NT2/D1 (cell line): ENCODE data around the gene SLC37A1.

Experiments
- DNase-seq: peaks from one replicate; pipeline ENCODE4 v3.0.0-alpha.2; 2011; ENCODE audit warnings: low read depth, low spot score
- H3K27me3 ChIP-seq: 2 replicates; pipeline ENCODE4 v1.6.0; 2011; ENCODE audit warnings: mild to moderate bottlenecking; ENCODE audit not compliant: insufficient read length, insufficient read depth
- H3K36me3 ChIP-seq: 2 replicates; pipeline ENCODE4 v1.6.1; 2011; ENCODE audit warnings: mild to moderate bottlenecking, low read length, mixed read lengths; ENCODE audit not compliant: insufficient read depth, insufficient read length
- H3K4me1 ChIP-seq: 2 replicates; pipeline ENCODE4 v1.5.1; 2011; ENCODE audit not compliant: insufficient read depth, insufficient read length
- H3K4me3 ChIP-seq: 2 replicates; pipeline ENCODE4 v1.5.1; 2011; ENCODE audit warnings: low read depth; ENCODE audit not compliant: insufficient read length
- H3K9ac ChIP-seq: 2 replicates; pipeline ENCODE4 v1.6.0; 2011; ENCODE audit warnings: low read depth; ENCODE audit not compliant: insufficient read length
- H3K9me3 ChIP-seq: 2 replicates; pipeline ENCODE4 v1.5.1; 2011; ENCODE audit warnings: mild to moderate bottlenecking, low read length; ENCODE audit not compliant: insufficient read depth
- SUZ12 ChIP-seq: IDR thresholded peaks from 2 replicates; pipeline ENCODE4 v1.6.1; 2011; ENCODE audit not compliant: insufficient read length, insufficient read depth; ENCODE audit errors: extremely low read depth
- YY1 ChIP-seq: IDR thresholded peaks from 2 replicates; pipeline ENCODE4 v1.6.1; 2011; ENCODE audit not compliant: insufficient read length, insufficient read depth
- ZNF274 ChIP-seq: IDR thresholded peaks from 2 replicates; pipeline ENCODE4 v1.6.1; 2011; ENCODE audit warnings: mild to moderate bottlenecking, low read depth, low read length

Gene SLC37A1

DNA sequence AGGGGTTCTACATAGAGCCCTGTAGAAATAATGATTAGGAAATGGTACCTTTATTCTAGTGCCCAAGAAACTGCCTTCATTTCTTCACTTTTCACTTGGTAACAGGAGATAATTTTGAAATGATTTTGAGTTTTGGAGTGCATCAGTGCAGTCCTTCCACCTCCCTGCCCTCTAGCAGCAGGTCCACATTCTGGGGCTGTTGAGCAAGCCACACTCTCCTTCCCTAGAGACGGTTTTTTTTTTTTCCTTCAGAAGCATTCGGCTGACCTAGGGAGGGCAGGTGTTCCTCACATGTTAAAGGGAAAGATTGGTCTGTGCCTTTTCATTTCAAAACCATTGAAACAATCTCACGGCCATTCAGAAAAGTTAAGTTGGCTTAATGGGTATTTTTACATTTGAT lies 39.8 kb downstream of the SLC37A1 start:
- Histone ChIP-seq H3K27me3 (no peaks in the 10 kb centered on the region), H3K36me3 (no peaks in the 10 kb centered on the region), H3K4me3 (no peak overlapping the region), H3K9ac (no peak overlapping the region), H3K9me3 (peaks cover 12% of the 10 kb centered on the region; the same call in 1 of the 2 replicates), H3K4me1 (no peaks in the 10 kb centered on the region)
- TF ChIP-seq SUZ12: no peak
- no peak for TF ChIP-seq ZNF274
- no peak for TF ChIP-seq YY1
- no peak for DNase-seq

DNA sequence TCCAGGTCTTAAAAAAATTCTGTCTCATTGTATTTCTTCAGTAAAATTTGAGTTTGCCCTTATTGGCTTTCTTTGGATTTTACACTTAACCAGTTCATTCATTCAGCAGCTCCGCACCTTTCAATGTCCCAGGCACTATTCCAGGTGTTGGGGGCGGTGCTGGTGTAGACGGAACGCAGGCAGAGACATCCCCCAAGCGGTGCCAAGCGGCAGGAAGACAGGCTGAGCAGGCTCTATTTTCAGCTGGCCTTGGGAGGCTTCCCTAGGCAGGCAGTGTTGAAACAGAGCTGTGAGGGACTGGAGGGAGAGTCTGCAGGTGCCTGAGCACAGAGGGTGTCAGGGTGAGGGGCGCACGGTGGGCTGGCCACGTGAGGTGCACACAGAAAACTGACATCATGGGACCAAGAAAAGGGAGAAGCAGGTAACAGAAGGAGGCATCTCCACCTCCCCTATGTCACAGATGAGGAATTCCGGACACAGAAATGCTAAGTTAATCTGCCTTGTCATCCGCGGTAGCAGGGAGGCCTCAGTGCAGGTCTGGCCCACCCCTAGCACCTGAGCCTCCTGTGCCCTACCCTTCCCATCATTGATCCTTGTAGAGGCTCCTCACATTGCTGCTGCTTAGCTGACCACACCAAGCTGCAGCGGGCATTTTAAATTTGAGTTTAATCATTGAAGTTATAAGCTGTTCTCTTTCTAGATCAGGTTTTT lies 40.8 kb downstream of the SLC37A1 start:
- Histone ChIP-seq H3K4me1 (no peaks in the 10 kb centered on the region), H3K9me3 (peaks cover 12% of the 10 kb centered on the region; the same call in 1 of the 2 replicates), H3K9ac (no peak overlapping the region), H3K4me3 (no peak overlapping the region), H3K36me3 (peaks cover 2% of the 10 kb centered on the region), H3K27me3 (no peaks in the 10 kb centered on the region)
- no peak for DNase-seq
- no peak for TF ChIP-seq SUZ12
- TF ChIP-seq YY1: no peak
- TF ChIP-seq ZNF274: no peak

DNA sequence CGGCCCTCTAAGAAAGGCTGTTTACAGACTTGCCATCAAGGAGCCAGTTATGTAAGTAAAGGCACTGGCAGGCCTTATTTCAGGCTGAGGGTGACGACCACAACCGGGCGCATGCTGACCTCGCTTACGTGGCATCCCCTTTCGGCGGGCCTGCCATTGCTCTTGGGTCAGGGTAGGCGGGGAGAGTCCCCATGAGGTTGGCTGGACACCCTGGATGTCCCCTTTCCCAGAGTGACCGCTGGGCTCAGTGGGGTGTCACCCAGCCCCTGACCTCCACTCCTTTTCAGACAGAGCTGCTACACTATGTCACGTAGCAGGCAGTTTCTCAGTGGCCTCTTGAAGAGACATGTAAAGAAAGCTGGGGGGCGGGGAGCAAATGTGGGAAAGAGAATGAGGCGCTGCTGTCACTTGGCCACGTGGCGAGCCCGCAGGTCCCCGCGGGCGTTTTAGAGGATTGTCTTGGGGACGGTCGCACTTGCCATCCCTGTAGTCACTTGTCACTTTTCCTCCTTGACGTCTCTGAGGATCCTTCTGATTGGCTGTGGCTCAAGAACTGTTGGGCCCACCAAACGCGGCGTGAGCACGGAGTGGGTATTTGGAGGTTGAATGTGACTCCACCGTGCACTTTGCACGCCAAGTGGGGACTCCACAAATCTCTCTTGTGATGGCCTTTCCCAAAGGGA lies 42.2 kb downstream of the SLC37A1 start:
- Histone ChIP-seq H3K9ac (no peak overlapping the region), H3K9me3 (peaks cover 12% of the 10 kb centered on the region; the same call in 1 of the 2 replicates), H3K4me1 (no peaks in the 10 kb centered on the region), H3K36me3 (peaks cover 2% of the 10 kb centered on the region), H3K27me3 (no peaks in the 10 kb centered on the region), H3K4me3 (no peak overlapping the region)
- TF ChIP-seq YY1 (no peak), SUZ12 (no peak), ZNF274 (no peak)
- DNase-seq: no peak

DNA sequence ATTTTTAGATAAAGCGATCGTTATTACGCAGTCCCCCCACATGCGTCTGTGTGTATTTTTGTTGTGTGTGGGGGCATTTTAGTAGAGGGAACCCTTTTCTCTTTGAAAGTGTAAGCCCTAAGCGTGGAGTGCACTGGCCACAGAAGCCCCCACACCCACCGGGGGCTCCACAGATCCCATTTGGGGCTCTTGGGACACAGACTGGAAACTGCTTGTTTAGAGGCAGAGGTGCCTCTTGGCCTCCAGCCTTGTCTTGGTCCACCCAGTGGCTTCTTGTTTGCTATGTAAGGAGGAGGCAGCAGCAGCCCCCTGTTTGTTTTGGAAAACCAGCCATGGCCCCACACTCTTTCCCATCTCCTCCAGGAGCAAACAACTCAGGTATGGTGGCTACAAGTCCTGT lies 42.8 kb downstream of the SLC37A1 start:
- H3K9ac ChIP-seq: no peak overlapping the region
- no peaks in the 10 kb centered on the region for H3K4me1 ChIP-seq
- no peaks in the 10 kb centered on the region for H3K27me3 ChIP-seq
- DNase-seq: no peak
- H3K4me3 ChIP-seq: no peak overlapping the region
- peaks cover 7% of the 10 kb centered on the region; the same call in 1 of the 2 replicates for H3K9me3 ChIP-seq
- TF ChIP-seq ZNF274: no peak
- no peak for TF ChIP-seq YY1
- no peak for TF ChIP-seq SUZ12
- H3K36me3 ChIP-seq: peaks cover 2% of the 10 kb centered on the region

DNA sequence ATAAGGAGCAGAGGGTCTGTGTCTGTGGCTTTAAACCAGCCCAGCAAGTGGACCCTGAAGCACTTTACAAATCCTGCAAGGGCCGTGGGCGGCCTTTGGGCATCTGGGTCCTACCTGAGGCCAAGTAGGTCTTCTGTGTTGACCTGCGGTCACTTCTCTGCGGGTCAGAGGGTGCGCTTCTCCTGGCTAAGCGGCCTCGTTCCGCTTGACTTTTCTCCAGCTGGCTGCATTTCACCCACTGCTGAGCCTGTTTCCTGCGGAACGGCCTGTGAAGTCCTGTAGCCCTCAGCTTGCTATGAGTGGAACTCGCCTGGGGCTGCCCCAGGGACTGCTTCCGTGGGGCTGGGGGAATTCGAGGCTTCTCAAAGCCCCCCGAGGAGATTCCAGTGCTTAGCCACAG lies 43.3 kb downstream of the SLC37A1 start:
- Histone ChIP-seq H3K9me3 (0 out of 2 replicates have a peak, but pooled peaks cover 2% of the 10 kb centered on the region), H3K27me3 (no peaks in the 10 kb centered on the region), H3K4me1 (no peaks in the 10 kb centered on the region), H3K4me3 (no peak overlapping the region), H3K36me3 (peaks cover 6% of the 10 kb centered on the region), H3K9ac (no peak overlapping the region)
- no peak for DNase-seq
- no peak for TF ChIP-seq ZNF274

DNA sequence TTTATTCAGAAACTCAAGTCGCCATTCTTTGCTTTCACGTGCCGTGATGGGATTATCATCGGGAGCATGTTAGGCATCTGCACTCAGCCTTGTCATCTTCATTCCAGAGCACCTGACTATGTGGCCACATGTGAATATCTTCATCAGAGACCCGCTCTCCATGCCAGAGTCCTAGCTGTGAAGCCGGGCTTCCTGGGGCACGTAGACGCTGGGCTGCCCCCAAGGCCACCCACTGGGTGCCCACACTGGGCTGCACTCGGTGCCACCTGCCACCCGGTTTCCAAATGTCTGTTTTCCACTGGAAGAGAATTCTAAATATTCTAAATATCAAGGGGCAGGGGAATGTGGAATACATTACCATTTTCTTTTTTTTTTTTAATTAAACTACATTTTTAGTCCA lies 43.8 kb downstream of the SLC37A1 start:
- H3K4me1 ChIP-seq: no peaks in the 10 kb centered on the region
- no peaks in the 10 kb centered on the region for H3K9me3 ChIP-seq
- H3K36me3 ChIP-seq: peaks cover 10% of the 10 kb centered on the region
- H3K4me3 ChIP-seq: no peak overlapping the region
- no peak overlapping the region for H3K9ac ChIP-seq
- H3K27me3 ChIP-seq: no peaks in the 10 kb centered on the region
- TF ChIP-seq ZNF274: no peak
- TF ChIP-seq SUZ12: no peak
- no peak for TF ChIP-seq YY1
- no peak for DNase-seq

DNA sequence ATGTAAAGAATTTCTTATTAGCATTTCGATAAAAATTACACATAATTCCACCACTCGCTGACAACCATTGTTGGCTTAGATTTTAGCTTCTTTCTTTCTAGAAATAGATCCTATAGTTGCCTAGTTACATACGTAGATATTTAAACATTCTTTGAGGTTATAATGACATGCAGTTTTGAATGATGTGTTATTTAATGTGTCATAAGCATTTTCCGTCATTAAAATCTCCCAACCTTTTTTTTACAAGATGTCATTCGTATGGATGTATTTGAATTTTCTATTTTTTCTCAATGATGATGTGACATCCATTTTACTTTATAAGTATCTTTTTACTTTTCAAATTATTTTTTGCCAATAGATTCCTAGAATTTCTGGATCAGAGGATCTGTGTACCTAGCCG lies 44.7 kb downstream of the SLC37A1 start:
- Histone ChIP-seq H3K36me3 (peaks cover 10% of the 10 kb centered on the region), H3K4me3 (no peak overlapping the region), H3K27me3 (no peaks in the 10 kb centered on the region), H3K9ac (no peak overlapping the region), H3K9me3 (no peaks in the 10 kb centered on the region), H3K4me1 (no peaks in the 10 kb centered on the region)
- no peak for DNase-seq
- TF ChIP-seq YY1 (no peak), SUZ12 (no peak), ZNF274 (no peak)
